Mesenchymal stem cell (in vitro differentiated cells and primary cell): Measurements from ENCODE around the gene DNM1.

Source experiments
- DNase-seq: peaks from one replicate; pipeline ENCODE4 v3.0.0-alpha.2; 2013
- H2AFZ ChIP-seq: one replicate; pipeline ENCODE4 v1.6.1; 2013; ENCODE audit warnings: low read depth, mild to moderate bottlenecking, control low read depth, inconsistent platforms, low read length, moderate library complexity
- H2AK5ac ChIP-seq: 2 replicates; pipeline ENCODE4 v1.6.1; 2013; ENCODE audit warnings: low read length, moderate library complexity, mild to moderate bottlenecking, inconsistent platforms; ENCODE audit not compliant: severe bottlenecking
- H2BK120ac ChIP-seq: one replicate; pipeline ENCODE4 v1.6.1; 2013; ENCODE audit warnings: low read depth, mild to moderate bottlenecking, inconsistent platforms, low read length, moderate library complexity
- H2BK12ac ChIP-seq, 2 experiments: one replicate each; pipeline ENCODE4 v1.6.1; 2013; ENCODE audit warnings: inconsistent platforms in 2 of 2, low read length in 2 of 2, mild to moderate bottlenecking in 2 of 2, moderate library complexity in 2 of 2, control low read depth in 1 of 2
- H2BK15ac ChIP-seq: one replicate; pipeline ENCODE4 v1.6.1; 2013; ENCODE audit warnings: mild to moderate bottlenecking, low read depth, inconsistent platforms; ENCODE audit not compliant: poor library complexity, severe bottlenecking
- H2BK5ac ChIP-seq: 2 replicates; pipeline ENCODE4 v1.6.1; 2013; ENCODE audit warnings: low read depth, mild to moderate bottlenecking, low read length, control low read depth, inconsistent platforms; ENCODE audit not compliant: poor library complexity, severe bottlenecking
- H3K14ac ChIP-seq, 2 experiments: one replicate each; pipeline ENCODE4 v1.6.1; 2013; ENCODE audit warnings: inconsistent platforms in 2 of 2, low read length in 2 of 2, control low read depth in 1 of 2, mild to moderate bottlenecking in 1 of 2, moderate library complexity in 1 of 2
- H3K18ac ChIP-seq, 2 experiments: one replicate each; pipeline ENCODE4 v1.6.1; 2013; ENCODE audit warnings: inconsistent platforms in 2 of 2, low read length in 2 of 2, control low read depth in 1 of 2, low read depth in 1 of 2, mild to moderate bottlenecking in 1 of 2
- H3K23ac ChIP-seq, 2 experiments: one replicate each; pipeline ENCODE4 v1.6.1; 2013; ENCODE audit warnings: inconsistent platforms in 2 of 2, low read length in 2 of 2, mild to moderate bottlenecking in 2 of 2, moderate library complexity in 2 of 2, control low read depth in 1 of 2
- H3K27ac ChIP-seq: 2 replicates; pipeline ENCODE4 v1.5.1; 2013; ENCODE audit warnings: mild to moderate bottlenecking, moderate library complexity, low read length, control low read depth, inconsistent platforms; ENCODE audit not compliant: poor library complexity, severe bottlenecking
- H3K27me3 ChIP-seq, 2 experiments: 2 replicates each; pipeline versions ENCODE4 v1.6.1 to v1.7.0; 2013; ENCODE audit warnings: low read length in 2 of 2, mild to moderate bottlenecking in 2 of 2, moderate library complexity in 2 of 2, control low read depth in 1 of 2, inconsistent platforms in 1 of 2; ENCODE audit not compliant: control insufficient read depth in 1 of 2, insufficient read depth in 1 of 2
- H3K36me3 ChIP-seq, 2 experiments: 2 replicates each; pipeline versions ENCODE4 v1.6.1 to v1.7.0; 2013; ENCODE audit warnings: low read length in 2 of 2, control low read depth in 1 of 2, inconsistent platforms in 1 of 2, low read depth in 1 of 2, mild to moderate bottlenecking in 1 of 2; ENCODE audit not compliant: insufficient read depth in 2 of 2, control insufficient read depth in 1 of 2
- H3K4ac ChIP-seq, 2 experiments: one replicate each; pipeline ENCODE4 v1.6.1; 2013; ENCODE audit warnings: inconsistent platforms in 2 of 2, low read length in 2 of 2, mild to moderate bottlenecking in 2 of 2, moderate library complexity in 2 of 2, control low read depth in 1 of 2, low read depth in 1 of 2
- H3K4me1 ChIP-seq: 2 replicates; pipeline ENCODE4 v1.6.1; 2013; ENCODE audit warnings: low read depth, low read length, control low read depth; ENCODE audit not compliant: control insufficient read depth, insufficient read depth
- H3K4me2 ChIP-seq: 2 replicates; pipeline ENCODE4 v1.6.1; 2013; ENCODE audit warnings: low read length, mild to moderate bottlenecking, inconsistent platforms; ENCODE audit not compliant: poor library complexity, severe bottlenecking
- H3K4me3 ChIP-seq, 2 experiments: 2 replicates each; pipeline versions ENCODE4 v1.5.1 to v1.7.0; 2013; ENCODE audit warnings: low read length in 2 of 2, mild to moderate bottlenecking in 2 of 2, control low read depth in 1 of 2, low read depth in 1 of 2; ENCODE audit not compliant: insufficient read depth in 1 of 2
- H3K79me1 ChIP-seq: replicated peaks from 2 replicates; pipeline ENCODE4 v1.6.1; 2013; ENCODE audit warnings: mild to moderate bottlenecking, control low read depth, low read length, inconsistent platforms; ENCODE audit not compliant: poor library complexity, severe bottlenecking
- H3K9ac ChIP-seq: 2 replicates; pipeline ENCODE4 v1.7.0; 2013; ENCODE audit warnings: mild to moderate bottlenecking, low read length, moderate library complexity
- H3K9me3 ChIP-seq: 2 replicates; pipeline ENCODE4 v1.7.0; 2013; ENCODE audit warnings: mild to moderate bottlenecking, low read length; ENCODE audit not compliant: control insufficient read depth
- H4K8ac ChIP-seq: one replicate; pipeline ENCODE4 v1.6.1; 2013; ENCODE audit warnings: inconsistent platforms, mild to moderate bottlenecking, low read length, moderate library complexity
- H4K91ac ChIP-seq: one replicate; pipeline ENCODE4 v1.6.1; 2013; ENCODE audit warnings: mild to moderate bottlenecking, low read length, inconsistent platforms
- WGBS: methylation state at CpG from one replicate; pipeline ENCODE4 v1.1.7; 2013; ENCODE audit warnings: mixed read lengths; 5-methylcytosine and 5-hydroxymethylcytosine counted together

Gene DNM1

DNA sequence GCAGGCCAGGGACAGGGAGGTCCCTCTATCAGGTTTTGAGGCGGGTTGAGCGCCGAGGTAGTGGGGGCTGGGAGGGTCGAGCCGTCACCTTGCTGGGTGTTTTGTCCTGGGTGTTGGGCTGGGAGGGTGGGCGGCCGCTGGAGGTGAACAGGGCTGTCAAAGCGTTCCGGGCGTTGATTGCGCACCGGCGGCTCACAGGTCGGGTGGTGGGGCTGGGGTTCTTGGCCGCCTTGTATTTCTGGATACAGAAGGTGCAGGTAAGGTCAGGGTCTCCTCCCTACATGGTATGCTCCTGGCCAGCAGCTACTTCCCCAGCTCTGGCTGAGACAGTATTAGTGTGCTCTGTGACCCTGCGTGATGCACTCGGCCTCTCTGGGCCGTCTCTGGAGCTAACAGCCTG, 37.0 kb upstream of the DNM1 start:
- DNase-seq, result no peak

DNA sequence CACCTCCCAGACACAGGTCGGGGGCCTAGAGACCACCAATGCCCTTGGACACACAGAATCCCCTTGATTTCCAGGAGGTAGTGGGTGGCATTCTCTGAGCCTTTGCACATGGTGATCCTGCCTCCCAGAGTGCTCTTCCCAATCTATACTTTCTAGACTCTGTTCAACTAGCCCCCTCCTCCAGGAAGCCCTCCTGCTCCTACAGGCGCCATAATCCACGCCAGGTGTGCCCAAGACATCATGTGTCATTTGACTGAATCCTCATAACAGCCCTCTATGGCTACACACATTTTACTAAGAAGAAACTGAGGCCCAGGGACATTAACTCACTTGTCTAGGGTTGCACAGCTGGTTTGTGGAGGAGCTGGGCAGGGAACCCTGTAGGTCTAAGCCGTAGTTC, 36.0 kb upstream of the DNM1 start:
- H3K4me1 ChIP-seq, result peaks cover 5% of the 10 kb centered on the region
- peaks cover 76 to 82% of the 10 kb centered on the region in 2 experiments for H3K36me3 ChIP-seq
- WGBS, result 95% methylated on average over 3 of the region's 4 CpGs
- no peak overlapping the region for H3K18ac ChIP-seq
- H3K79me1 ChIP-seq, result peaks cover 27% of the 10 kb centered on the region
- H4K8ac ChIP-seq, result no peak overlapping the region
- no peak for DNase-seq
- no peaks in the 10 kb centered on the region for H3K9me3 ChIP-seq
- no peak overlapping the region for H2BK120ac ChIP-seq
- no peak overlapping the region for H2BK5ac ChIP-seq
- H3K4me3 ChIP-seq, result no peak overlapping the region
- no peaks in the 10 kb centered on the region for H3K27me3 ChIP-seq
- no peak overlapping the region for H2BK15ac ChIP-seq
- no peak overlapping the region for H3K4me2 ChIP-seq
- H3K14ac ChIP-seq, result no peak overlapping the region
- H3K27ac ChIP-seq, result no peak overlapping the region
- no peak overlapping the region for H4K91ac ChIP-seq
- no peak overlapping the region for H3K4ac ChIP-seq
- H2AFZ ChIP-seq, result no peak overlapping the region
- H3K23ac ChIP-seq, result no peak overlapping the region
- H2BK12ac ChIP-seq, result no peak overlapping the region
- no peak overlapping the region for H2AK5ac ChIP-seq
- no peak overlapping the region for H3K9ac ChIP-seq

More for the DNA sequence above, 37.0 kb upstream of the DNM1 start:
- Histone ChIP-seq H3K4me3 (no peak overlapping the region), H2AK5ac (no peak overlapping the region), H3K18ac (no peak overlapping the region), H3K9ac (no peak overlapping the region), H4K8ac (no peak overlapping the region), H3K27ac (no peak overlapping the region), H2BK5ac (no peak overlapping the region), H2AFZ (no peak overlapping the region), H3K4me1 (peaks cover 10% of the 10 kb centered on the region), H4K91ac (no peak overlapping the region), H3K23ac (no peak overlapping the region), H3K4me2 (no peak overlapping the region), H3K4ac (no peak overlapping the region), H3K9me3 (no peaks in the 10 kb centered on the region), H2BK12ac (no peak overlapping the region), H3K27me3 (no peaks in the 10 kb centered on the region), H3K79me1 (peaks cover 32% of the 10 kb centered on the region), H3K14ac (no peak overlapping the region), H2BK120ac (no peak overlapping the region), H2BK15ac (no peak overlapping the region), H3K36me3 (peaks cover 80 to 85% of the 10 kb centered on the region in 2 experiments)
- 98% methylated on average over 15 of the region's 18 CpGs for WGBS

DNA sequence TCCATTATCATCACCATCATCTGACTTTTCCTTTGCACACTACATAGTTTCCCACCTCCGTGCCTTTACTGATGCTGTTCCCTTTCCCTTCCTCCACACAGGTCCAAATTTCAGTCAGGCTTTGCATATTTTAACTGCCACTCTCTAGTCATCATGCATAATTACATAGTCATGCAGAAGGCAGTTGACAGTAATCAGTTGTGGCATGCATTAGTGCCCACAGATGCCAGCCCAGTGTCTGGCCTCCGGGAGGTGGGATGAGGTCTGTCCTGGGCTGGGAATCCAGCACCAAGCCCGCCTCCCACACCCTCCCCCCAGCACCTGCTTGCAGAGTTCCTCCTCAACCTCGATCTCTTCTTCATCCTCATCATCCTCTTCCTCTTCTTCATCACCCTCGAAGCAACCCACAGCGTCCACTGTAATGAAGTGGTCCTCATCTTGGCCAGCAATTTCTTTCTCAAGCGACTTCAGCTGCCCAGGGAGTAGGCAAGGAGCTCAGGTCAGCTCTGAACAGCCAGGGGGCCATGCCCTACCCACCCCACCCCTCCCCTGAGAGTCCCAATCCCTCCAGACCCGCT, 34.4 kb upstream of the DNM1 start:
- no peak overlapping the region for H3K4me2 ChIP-seq
- H2BK15ac ChIP-seq, result no peak overlapping the region
- H2BK5ac ChIP-seq, result no peak overlapping the region
- H3K27me3 ChIP-seq, result no peaks in the 10 kb centered on the region
- H3K4me3 ChIP-seq, result no peak overlapping the region
- no peak overlapping the region for H3K9ac ChIP-seq
- 96% methylated on average over 8 of the region's 8 CpGs for WGBS
- H3K27ac ChIP-seq, result no peak overlapping the region
- H3K14ac ChIP-seq, result no peak overlapping the region
- H3K4ac ChIP-seq, result no peak overlapping the region
- H3K4me1 ChIP-seq, result peaks cover 4% of the 10 kb centered on the region
- H2BK120ac ChIP-seq, result no peak overlapping the region
- H4K91ac ChIP-seq, result no peak overlapping the region
- H3K36me3 ChIP-seq, result peaks cover 65 to 77% of the 10 kb centered on the region in 2 experiments
- H2BK12ac ChIP-seq, result no peak overlapping the region
- no peak overlapping the region for H4K8ac ChIP-seq
- no peak for DNase-seq
- H3K18ac ChIP-seq, result no peak overlapping the region
- no peaks in the 10 kb centered on the region for H3K9me3 ChIP-seq
- H2AK5ac ChIP-seq, result no peak overlapping the region
- no peak overlapping the region for H2AFZ ChIP-seq
- H3K23ac ChIP-seq, result no peak overlapping the region
- peaks cover 19% of the 10 kb centered on the region for H3K79me1 ChIP-seq

DNA sequence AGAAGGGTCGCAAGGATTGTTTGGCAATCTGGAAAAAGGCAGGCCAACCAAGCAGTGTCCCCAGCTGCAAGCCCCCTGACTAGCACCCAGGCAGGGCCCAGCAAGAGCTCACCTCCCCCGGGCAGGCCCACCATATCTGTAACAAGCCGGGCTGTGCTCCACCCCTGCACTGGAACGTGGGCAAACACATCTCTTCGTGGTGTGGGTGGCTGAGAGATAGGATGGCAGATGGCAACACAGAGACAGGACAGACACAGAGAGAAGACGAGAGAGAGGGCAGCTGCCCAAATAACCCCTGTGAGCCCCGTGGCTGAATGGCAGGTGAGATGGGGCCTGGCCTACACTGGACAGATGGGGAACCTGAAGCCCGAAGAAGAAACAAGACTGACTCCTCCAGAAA, 33.7 kb upstream of the DNM1 start:
- 97% methylated on average over 8 of the region's 8 CpGs for WGBS

More for the DNA sequence above, 33.7 kb upstream of the DNM1 start:
- Histone ChIP-seq H3K9me3 (no peaks in the 10 kb centered on the region), H3K27me3 (no peaks in the 10 kb centered on the region), H3K23ac (no peak overlapping the region), H3K27ac (no peak overlapping the region), H3K79me1 (peaks cover 21% of the 10 kb centered on the region), H3K14ac (no peak overlapping the region), H4K8ac (no peak overlapping the region), H3K4ac (no peak overlapping the region), H3K4me3 (no peak overlapping the region), H3K4me2 (no peak overlapping the region), H3K4me1 (peaks cover 4% of the 10 kb centered on the region), H2BK120ac (no peak overlapping the region), H3K18ac (no peak overlapping the region), H2BK5ac (no peak overlapping the region), H2AFZ (no peak overlapping the region), H2BK12ac (no peak overlapping the region), H4K91ac (no peak overlapping the region), H2BK15ac (no peak overlapping the region), H3K36me3 (peaks cover 63 to 76% of the 10 kb centered on the region in 2 experiments), H3K9ac (no peak overlapping the region), H2AK5ac (no peak overlapping the region)
- no peak for DNase-seq
